Stimulated activated CD4-positive, alpha-beta T cell treated with anti-CD3 and anti-CD28 coated beads, Interleukin-1b, Interleukin-23, amount 100 ng/mL, for 4 hours (primary cell): ENCODE data around the gene RANBP1.
A peak's percentile ranks its signal among the peaks of the same experiment; 100 is the strongest.

Experiments used
- DNase-seq, 2 donors: peaks; one replicate each; pipeline ENCODE4 v3.0.0-alpha.2; 2020; ENCODE audit warnings: low read depth in 2 of 2

RANBP1 gene

DNA sequence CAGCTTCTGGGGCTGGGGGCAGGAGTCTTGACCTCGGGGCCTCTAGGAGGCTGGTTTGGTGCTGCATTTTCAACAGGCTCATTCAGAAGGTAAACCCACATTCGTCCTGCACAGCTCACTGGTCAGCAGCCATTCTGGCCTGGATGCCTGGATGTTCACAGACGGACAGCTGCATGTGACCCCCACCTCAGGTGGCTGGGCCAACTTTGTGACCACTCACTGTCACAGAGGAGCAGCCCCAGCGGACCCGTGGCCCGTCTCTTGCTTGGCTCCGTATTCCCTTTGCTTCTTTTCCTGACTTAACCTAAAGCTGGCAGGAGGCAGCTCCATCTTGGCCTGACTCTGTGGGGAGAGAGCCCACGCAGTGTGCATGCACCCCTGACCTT lies 27.6 kb upstream of the RANBP1 start:
- no peak for DNase-seq

DNA sequence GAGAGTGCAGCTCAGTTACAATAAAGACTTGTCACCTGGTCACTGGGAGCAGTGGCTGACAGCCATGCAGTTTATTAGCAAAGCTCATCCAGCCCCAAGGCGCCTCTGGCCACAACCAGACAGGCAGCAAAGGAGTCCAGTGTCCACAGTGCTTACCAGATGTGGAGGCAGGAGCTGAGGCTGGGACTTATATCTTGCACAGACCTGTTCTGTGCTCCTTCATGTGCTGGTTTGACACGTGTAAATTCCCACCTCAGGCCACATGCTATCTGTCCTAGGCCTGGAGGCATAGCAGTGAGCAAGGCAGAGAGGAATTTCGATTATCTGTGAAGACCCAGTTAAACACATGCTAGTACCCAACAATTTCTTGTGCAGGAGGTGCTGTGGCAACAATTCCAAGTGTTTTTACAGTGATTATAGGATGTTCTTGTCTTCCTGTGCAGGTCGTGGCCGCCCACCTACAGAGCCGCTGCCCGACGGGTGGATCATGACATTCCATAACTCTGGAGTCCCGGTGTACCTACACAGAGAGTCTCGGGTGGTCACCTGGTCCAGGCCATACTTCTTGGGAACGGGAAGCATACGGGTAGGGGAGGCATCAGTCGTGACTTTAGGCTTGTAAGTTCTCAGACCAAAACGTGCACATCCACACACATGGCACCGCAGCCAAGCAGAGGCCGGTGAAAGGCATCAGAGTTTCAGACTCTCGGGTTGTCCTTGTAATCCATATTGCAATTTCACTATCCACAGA lies 26.5 kb upstream of the RANBP1 start:
- DNase-seq, result no peak

DNA sequence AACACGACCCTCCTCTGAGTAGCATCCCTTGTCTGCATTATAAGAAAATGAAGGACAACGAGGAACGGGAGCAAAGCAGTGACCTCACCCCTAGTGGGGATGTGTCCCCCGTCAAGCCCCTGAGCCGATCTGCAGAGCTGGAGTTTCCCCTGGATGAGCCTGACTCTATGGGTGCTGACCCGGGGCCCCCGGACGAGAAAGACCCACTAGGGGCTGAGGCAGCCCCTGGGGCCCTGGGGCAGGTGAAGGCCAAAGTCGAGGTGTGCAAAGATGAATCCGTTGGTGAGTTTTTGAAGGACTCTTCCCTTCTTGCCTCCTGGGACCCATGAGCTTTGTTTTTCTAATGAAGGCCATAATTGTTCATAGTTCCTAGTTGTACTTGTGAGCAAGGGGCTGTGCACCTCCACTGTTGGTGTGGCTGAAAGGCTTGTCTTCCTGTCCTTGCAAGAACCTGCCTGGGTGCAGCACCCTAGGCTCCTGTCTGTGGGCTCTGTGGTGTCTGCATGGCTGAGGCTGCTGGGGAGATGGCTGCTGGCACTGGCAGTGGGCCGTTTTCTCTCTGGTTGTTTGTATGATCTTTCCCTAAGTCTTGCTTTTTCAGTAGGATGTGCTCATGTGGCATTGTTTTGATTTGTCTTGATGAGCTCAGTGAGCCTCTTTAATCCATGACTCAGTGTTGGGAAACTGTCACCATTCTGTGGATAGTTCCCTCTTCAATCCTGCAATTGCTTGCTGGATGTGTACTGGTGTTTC lies 25.8 kb upstream of the RANBP1 start:
- no peak for DNase-seq

DNA sequence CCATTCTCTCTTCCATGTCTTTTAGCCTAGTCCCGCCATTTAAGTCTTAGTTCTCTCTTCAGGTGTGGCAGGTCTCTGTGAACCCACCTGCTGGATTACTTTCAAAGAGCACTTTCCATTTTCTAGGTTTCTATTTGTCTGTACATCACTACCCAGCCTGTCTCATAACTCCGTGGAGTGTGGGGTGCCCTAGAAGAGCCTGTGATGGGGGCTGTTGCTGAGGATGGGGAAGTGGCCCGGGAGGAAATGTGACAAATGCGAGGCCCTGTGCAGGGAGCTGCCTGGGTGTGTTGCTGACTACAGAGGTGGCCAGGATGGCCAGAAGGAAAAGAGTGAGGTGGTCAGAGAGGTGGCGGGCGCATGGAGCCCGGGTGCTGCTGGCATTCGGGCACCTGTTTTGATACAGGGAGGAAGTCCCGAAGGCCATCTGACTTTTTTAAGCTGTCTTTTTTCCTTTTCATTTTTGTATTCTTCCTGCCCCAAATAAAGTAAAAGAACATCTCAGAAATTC lies 25.1 kb upstream of the RANBP1 start:
- no peak for DNase-seq

- DNase-seq, result no peak
Observed at GRCh38 chr22:20091690-20092476, 24.0 kb upstream of the RANBP1 start.

- no peak for DNase-seq
Observed at GRCh38 chr22:20092477-20092854, 23.4 kb upstream of the RANBP1 start.

GRCh38 chr22:20093418-20094196 lies 22.3 kb upstream of the RANBP1 start:
- DNase-seq, result no peak

DNA sequence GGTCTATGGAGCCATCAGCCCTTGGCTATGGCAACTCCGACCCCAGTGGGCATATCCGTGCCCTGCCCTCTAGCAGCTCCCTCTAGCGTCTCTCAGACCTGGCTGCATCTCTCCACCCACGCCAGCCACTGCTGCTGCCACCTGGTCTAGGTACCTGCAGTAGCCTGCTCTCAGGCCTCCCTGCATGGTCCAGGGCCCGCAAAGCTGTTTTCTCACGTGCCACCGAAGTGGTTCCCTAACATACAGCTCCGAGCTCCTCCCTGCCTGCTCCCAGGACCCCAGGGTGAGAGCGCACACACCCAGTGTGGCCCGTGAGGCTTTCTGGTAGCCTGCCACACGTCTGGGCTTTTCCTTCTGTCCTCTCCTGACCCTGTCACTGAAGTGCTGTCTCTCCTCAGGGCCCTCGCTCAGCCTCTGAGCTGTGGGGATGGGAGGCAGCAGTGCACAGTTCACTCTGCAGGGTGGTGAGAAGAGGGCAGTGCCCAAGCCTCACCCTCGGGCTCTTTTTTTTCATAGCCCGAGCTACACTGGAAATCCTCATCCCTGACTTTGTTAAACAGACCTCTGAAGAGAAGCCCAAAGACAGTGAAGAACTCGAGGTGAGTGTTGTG lies 21.6 kb upstream of the RANBP1 start:
- DNase-seq, result no peak

DNA sequence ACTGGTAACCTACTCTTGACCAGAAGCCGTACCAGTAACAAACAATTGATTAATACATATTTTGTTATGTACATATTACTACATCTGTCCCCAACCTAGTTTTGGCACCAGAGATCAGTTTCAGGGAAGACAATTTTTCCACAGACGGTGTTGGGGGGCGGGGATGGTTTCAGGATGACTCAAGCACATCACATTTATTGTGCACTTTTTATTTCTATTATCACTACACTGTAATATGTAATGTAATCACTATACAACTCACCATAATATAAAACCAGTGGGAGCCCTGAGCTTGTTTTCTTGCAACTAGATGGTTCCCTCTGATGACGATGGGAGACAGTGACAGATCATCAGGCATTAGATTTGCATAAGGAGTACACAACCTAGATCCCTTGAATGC lies 20.4 kb upstream of the RANBP1 start:
- DNase-seq, result peak in 1 of 2 donors; percentile 34

GRCh38 chr22:20096574-20097420 lies 19.1 kb upstream of the RANBP1 start:
- DNase-seq, result no peak

DNA sequence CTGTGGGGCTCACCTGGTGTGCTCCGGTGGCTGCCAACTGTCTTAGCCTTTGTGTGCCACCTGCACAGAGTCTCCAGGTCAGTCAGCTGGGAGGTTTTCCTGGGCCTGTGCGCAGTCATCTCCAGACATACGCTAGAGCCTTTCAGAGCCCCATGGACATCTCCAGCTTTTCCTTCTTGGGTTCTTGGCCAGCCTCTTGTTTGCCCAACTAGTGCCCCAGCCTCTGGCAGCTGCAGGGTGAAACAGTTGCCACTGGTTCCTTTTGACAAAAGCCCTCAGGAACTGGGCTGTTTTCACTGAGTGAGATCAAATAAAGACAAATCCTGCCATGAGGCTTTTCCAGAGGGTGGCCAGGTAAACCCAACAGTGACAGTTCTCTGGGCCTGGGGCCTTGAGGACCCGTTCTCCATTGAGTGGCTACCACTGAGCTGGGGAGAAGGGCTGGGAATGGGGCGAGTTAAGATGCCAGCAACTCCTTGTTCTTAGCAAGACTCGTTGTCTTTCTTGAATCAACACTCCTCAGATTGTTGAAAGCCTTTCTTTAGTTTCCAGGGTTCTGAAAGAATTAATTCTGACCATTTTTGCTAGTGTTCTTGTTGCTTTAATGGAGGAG lies 16.7 kb upstream of the RANBP1 start:
- DNase-seq, result no peak

- DNase-seq, result no peak
Observed at GRCh38 chr22:20101638-20102037, 14.3 kb upstream of the RANBP1 start.

GRCh38 chr22:20102203-20102780 lies 13.6 kb upstream of the RANBP1 start:
- DNase-seq, result no peak

- no peak for DNase-seq
Observed at GRCh38 chr22:20105456-20106204, 10.3 kb upstream of the RANBP1 start.

DNA sequence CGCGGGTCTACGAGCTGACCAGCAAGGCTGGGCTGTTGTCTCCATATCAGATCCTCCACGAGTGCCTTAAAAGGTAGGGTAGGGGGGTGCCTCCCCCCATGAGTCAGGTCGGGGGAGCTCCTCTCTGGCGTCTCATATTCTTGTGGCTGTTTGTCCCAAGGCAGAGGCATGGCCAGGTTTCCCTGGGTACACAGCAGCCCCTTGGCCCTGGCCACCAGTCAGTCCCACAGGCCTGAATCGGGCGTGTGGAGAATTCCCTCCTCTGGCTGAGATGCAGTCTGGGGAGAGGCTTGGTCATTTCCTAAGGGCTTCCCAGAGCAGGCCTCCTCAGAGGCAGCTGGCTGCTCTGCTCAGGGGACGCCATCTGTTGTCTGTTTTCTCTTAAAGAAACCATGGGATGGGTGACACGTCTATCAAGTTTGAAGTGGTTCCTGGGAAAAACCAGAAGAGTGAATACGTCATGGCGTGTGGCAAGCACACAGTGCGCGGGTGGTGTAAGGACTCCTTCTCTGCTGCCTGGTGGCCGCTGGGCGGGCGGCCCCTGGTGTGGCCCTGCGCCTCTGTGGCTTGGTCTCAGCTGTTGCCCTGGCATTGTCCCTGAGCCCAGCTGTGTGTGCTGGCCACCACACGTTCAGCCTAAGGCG lies 9.6 kb upstream of the RANBP1 start:
- DNase-seq, result no peak

GRCh38 chr22:20106849-20107237 lies 9.1 kb upstream of the RANBP1 start:
- DNase-seq, result no peak

GRCh38 chr22:20107471-20107901 lies 8.4 kb upstream of the RANBP1 start:
- DNase-seq, result no peak
